ENCODE results near the gene ZNF514.

DNA sequence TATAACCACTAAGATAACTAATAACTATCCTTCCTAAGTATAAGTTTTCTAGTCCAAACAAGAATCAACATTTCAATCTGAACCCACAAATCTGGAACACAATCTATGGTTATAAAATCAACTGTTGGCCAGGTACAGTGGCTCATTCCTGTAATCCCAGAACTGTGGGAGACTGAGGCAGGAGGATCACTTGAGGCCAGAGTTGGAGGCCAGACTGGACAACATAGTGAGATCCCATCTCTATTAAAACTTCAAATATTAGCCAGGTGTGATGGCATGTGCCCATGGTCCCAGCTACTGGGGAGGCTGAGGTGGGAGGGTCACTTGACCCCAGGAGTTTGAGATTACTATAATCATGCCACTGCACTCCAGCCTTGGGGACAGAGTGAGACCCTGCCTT is 49.3 kb downstream of the ZNF514 start:
- TF ChIP-seq DPF2 (IDR thresholded peaks at IDR 0.05) (no peak), NBN (IDR thresholded peaks at IDR 0.05) (no peak), FOXM1 (IDR thresholded peaks at IDR 0.05; ENCODE audit: low read depth, low read length) (no peak), NFXL1 (IDR thresholded peaks at IDR 0.05; ENCODE audit: borderline replicate concordance) (no peak), MYC (IDR thresholded peaks at IDR 0.05; ENCODE audit: insufficient read depth, insufficient read length, insufficient replicate concordance, low read length, severe bottlenecking) (no peak), HDAC6 (IDR thresholded peaks at IDR 0.05; ENCODE audit: unreplicated experiment) (no peak), SRF (IDR thresholded peaks at IDR 0.05; ENCODE audit: low read depth in 2 of 2, low read length in 2 of 2) (no peak), POLR2A (IDR thresholded peaks at IDR 0.05; ENCODE audit: low read depth, low read length) (no peak), MAX (IDR thresholded peaks at IDR 0.05; ENCODE audit: low read depth, low read length) (no peak)
- TF ChIP-seq, protein P1, sequence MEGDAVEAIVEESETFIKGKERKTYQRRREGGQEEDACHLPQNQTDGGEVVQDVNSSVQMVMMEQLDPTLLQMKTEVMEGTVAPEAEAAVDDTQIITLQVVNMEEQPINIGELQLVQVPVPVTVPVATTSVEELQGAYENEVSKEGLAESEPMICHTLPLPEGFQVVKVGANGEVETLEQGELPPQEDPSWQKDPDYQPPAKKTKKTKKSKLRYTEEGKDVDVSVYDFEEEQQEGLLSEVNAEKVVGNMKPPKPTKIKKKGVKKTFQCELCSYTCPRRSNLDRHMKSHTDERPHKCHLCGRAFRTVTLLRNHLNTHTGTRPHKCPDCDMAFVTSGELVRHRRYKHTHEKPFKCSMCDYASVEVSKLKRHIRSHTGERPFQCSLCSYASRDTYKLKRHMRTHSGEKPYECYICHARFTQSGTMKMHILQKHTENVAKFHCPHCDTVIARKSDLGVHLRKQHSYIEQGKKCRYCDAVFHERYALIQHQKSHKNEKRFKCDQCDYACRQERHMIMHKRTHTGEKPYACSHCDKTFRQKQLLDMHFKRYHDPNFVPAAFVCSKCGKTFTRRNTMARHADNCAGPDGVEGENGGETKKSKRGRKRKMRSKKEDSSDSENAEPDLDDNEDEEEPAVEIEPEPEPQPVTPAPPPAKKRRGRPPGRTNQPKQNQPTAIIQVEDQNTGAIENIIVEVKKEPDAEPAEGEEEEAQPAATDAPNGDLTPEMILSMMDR (IDR thresholded peaks at IDR 0.05 in 2 of 3, conservative IDR thresholded peaks at IDR 0.05 in 1 of 3; ENCODE audit: control insufficient read depth in 2 of 3, extremely low read depth in 1 of 3, insufficient read depth in 1 of 3, low read depth in 3 of 3, low read length in 3 of 3), result no peak
- TF ChIP-seq, protein P2, sequence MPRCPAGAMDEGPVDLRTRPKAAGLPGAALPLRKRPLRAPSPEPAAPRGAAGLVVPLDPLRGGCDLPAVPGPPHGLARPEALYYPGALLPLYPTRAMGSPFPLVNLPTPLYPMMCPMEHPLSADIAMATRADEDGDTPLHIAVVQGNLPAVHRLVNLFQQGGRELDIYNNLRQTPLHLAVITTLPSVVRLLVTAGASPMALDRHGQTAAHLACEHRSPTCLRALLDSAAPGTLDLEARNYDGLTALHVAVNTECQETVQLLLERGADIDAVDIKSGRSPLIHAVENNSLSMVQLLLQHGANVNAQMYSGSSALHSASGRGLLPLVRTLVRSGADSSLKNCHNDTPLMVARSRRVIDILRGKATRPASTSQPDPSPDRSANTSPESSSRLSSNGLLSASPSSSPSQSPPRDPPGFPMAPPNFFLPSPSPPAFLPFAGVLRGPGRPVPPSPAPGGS (IDR thresholded peaks at IDR 0.05; ENCODE audit: borderline replicate concordance, insufficient read depth, low read depth, low read length, poor library complexity, severe bottlenecking), result no peak
